Right atrium auricular region (tissue), 2 donors: ENCODE results near the gene HVCN1. TPM values are rescaled to one million over a fixed set of nuclear protein-coding genes. Genes with fewer than 3 reads are reported as not detected.
"Not testable (repeated sequence)": the region's sequence is repeated elsewhere in the genome, so short reads cannot be mapped to it uniquely, and the experiment has no call there.

ENCODE experiments used
- DNase-seq: peaks from one replicate; pipeline ENCODE4 v3.0.0-alpha.2; 2019; ENCODE audit warnings: low spot score
- H3K27ac ChIP-seq, 2 donors: fragments of 200-600 bp; sonication (generic); 1 replicate in 1 of 2; 2 replicates in 1 of 2; pipeline ENCODE4 v1.5.1; 2016 to 2019
- H3K27me3 ChIP-seq, 2 donors: fragments of 200-600 bp; sonication (generic); one replicate each; pipeline versions ENCODE4 v1.5.1 to v1.6.0; 2017 to 2019
- H3K36me3 ChIP-seq: fragments of 200-600 bp; sonication (generic); one replicate; pipeline ENCODE4 v1.5.1; 2016
- H3K4me1 ChIP-seq, 2 donors: fragments of 200-600 bp; sonication (generic); one replicate each; pipeline versions ENCODE4 v1.5.1 to v1.6.0; 2017 to 2019
- H3K4me3 ChIP-seq, 2 donors: fragments of 200-600 bp; sonication (generic); 1 replicate in 1 of 2; 2 replicates in 1 of 2; pipeline ENCODE4 v1.5.1; 2017 to 2019; ENCODE audit warnings: mild to moderate bottlenecking in 1 of 2, moderate library complexity in 1 of 2
- H3K9me3 ChIP-seq, 2 donors: fragments of 200-600 bp; sonication (generic); one replicate each; pipeline ENCODE4 v1.5.1; 2019
- total RNA-seq, 2 donors: library from RNA; depleted of rRNA; stranded (reverse); fragments of >200 nt; gene quantifications; one replicate each; pipeline ENCODE4 v1.1.0, GENCODE V29; 2016
- TF ChIP-seq, protein P1 (sequence below), 2 donors: fragments of 200-600 bp; sonication (generic); IDR thresholded peaks; one replicate each; pipeline ENCODE4 v1.5.1; 2019; ENCODE audit warnings: antibody characterized with exemption in 2 of 2

HVCN1 gene
- total RNA-seq, 2 donors from 2014 or later, result 21.7 to 24.1 TPM

DNA sequence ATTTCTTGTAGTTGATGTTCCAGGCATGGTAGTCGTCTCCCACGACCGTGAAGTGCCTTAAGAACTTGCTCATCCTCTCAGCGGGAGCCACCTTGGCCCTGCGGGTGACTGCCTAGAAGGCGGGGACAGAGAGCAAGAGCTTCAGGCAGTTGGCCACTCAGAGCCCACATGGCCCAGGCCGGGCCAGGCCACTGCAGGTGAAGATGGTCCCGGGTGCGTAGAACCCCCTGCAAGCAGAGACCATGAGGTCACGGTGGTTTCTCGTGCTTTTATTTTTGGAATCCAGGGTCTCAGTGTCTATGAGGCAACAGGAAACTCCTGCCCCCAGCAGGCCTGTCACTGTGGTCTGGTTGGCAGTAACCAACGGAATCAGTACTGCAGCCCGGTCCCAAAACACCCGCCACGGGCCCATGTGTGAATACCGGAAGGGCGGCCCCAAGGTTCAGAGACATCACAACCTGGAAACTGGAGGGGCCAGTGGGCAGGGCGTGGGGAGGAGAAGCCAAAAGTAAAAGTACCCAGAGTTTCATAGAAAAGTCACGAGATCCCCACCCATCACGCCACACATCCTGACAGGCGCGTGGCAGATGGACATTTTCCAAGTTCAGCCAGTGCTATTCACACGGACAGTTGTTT, 27.5 kb downstream of the HVCN1 start:
- Histone ChIP-seq H3K9me3 (peaks cover 0 to 21% of the 10 kb centered on the region in 2 donors), H3K4me1 (peaks cover 0 to 5% of the 10 kb centered on the region in 2 donors), H3K27ac (no peak overlapping the region), H3K36me3 (no peaks in the 10 kb centered on the region), H3K27me3 (no peaks in the 10 kb centered on the region), H3K4me3 (no peak overlapping the region)
- TF ChIP-seq, protein P1, sequence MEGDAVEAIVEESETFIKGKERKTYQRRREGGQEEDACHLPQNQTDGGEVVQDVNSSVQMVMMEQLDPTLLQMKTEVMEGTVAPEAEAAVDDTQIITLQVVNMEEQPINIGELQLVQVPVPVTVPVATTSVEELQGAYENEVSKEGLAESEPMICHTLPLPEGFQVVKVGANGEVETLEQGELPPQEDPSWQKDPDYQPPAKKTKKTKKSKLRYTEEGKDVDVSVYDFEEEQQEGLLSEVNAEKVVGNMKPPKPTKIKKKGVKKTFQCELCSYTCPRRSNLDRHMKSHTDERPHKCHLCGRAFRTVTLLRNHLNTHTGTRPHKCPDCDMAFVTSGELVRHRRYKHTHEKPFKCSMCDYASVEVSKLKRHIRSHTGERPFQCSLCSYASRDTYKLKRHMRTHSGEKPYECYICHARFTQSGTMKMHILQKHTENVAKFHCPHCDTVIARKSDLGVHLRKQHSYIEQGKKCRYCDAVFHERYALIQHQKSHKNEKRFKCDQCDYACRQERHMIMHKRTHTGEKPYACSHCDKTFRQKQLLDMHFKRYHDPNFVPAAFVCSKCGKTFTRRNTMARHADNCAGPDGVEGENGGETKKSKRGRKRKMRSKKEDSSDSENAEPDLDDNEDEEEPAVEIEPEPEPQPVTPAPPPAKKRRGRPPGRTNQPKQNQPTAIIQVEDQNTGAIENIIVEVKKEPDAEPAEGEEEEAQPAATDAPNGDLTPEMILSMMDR (IDR thresholded peaks at IDR 0.05), result no peak
- no peak for DNase-seq

DNA sequence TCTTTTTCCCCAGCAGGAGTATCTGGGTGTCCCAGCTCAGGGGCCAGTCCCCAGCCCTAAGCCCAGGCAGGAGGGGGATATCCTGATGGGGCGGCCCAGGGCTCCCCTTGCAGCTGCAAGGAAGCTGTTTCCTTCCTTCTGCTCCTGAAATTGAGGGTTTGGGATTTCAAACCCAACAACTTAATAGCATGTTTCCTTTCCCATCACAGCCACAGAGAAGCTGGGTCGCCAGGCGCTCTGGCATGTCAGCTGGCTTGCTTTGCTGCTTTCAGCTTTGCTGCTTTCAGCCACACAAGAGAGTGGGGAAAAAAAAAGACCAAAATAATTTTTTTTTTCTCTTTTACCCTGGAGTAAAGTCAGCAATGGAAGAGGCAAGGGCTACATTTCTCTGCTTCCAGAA, 30.0 kb downstream of the HVCN1 start:
- Histone ChIP-seq H3K27ac (no peak overlapping the region), H3K4me3 (no peak overlapping the region), H3K9me3 (no peaks in the 10 kb centered on the region), H3K4me1 (peaks cover 0 to 5% of the 10 kb centered on the region in 2 donors), H3K36me3 (no peaks in the 10 kb centered on the region), H3K27me3 (no peaks in the 10 kb centered on the region)
- TF ChIP-seq, protein P1 (IDR thresholded peaks at IDR 0.05), result no peak
- DNase-seq, result no peak

DNA sequence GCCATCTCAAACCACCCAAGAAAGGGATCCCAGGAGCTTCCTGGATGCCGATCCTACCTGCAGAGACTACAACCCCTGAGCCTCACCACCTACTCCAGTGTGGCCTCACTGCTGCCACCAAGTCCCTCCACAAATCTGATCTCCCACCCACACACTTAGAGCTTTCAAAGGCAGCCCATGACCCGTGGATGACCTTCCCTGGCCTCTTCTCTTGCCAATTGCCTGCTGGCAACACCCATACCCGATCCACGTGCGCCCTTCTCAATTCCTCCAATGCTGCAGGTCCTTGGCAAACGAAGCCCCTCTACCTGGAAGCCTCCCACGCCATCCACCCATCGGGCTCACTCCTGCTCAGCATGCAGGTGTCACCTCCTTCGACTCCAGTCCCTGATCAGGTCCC, 30.7 kb downstream of the HVCN1 start:
- Histone ChIP-seq H3K4me3 (no peak overlapping the region), H3K4me1 (peaks cover 0 to 5% of the 10 kb centered on the region in 2 donors), H3K27ac (no peak overlapping the region), H3K27me3 (no peaks in the 10 kb centered on the region), H3K9me3 (no peaks in the 10 kb centered on the region), H3K36me3 (no peaks in the 10 kb centered on the region)
- TF ChIP-seq, protein P1 (IDR thresholded peaks at IDR 0.05), result no peak
- DNase-seq, result no peak

DNA sequence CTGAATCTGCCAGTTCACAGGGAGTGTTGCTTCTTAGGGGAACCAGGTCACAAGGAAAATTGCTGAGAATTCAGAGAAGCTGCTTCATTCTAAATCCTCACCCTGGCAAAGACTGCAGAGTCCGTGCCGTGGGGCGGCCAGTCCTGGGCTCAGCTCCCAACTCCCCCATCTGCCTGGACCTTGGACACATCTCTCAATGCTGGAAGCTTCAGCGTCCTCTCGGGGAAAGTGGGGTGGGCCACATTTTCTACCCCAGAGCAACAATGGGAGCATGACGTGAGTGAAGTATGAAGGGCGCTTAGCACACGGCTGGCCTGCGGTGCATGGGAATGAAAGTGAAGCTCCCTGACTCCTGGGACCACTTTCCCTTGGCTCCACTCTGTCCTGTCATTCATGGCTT, 31.2 kb downstream of the HVCN1 start:
- Histone ChIP-seq H3K36me3 (no peaks in the 10 kb centered on the region), H3K27me3 (no peaks in the 10 kb centered on the region), H3K4me1 (peaks cover 0 to 5% of the 10 kb centered on the region in 2 donors), H3K4me3 (no peak overlapping the region), H3K9me3 (no peaks in the 10 kb centered on the region), H3K27ac (no peak overlapping the region)
- TF ChIP-seq, protein P1 (IDR thresholded peaks at IDR 0.05), result no peak
- DNase-seq, result no peak

DNA sequence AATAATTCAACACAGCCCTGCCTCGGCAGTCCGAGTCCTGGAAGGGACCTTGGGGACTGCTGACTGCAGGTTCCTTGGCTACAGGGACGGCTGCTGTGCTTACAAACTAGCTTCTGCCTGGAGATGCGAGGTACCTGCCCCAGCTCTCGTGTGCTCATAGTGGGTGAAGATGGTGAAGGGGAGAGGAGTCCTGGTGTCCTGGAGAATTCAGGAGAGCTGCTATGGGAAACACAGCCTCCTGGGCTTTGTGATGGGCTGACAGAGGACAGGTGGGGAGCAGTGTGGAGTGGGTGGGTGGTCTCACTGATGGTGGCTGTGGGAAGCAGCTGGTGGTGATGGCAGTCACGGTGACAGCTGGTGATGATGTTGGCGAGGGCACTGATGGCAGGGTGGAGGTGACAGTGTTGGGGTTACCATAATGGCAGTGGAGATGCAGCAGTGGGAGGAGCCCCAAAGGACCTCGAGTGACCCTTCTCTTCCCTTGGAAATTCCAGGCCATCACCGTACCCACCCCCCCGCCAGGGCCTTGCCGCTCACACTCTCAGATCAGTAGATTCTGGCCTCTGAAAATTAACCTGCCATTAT, 32.8 kb downstream of the HVCN1 start:
- Histone ChIP-seq H3K9me3 (no peaks in the 10 kb centered on the region), H3K27ac (no peak overlapping the region), H3K4me1 (no peaks in the 10 kb centered on the region), H3K36me3 (peaks cover 7% of the 10 kb centered on the region), H3K4me3 (no peak overlapping the region), H3K27me3 (no peaks in the 10 kb centered on the region)
- DNase-seq, result no peak
- TF ChIP-seq, protein P1 (IDR thresholded peaks at IDR 0.05), result no peak

DNA sequence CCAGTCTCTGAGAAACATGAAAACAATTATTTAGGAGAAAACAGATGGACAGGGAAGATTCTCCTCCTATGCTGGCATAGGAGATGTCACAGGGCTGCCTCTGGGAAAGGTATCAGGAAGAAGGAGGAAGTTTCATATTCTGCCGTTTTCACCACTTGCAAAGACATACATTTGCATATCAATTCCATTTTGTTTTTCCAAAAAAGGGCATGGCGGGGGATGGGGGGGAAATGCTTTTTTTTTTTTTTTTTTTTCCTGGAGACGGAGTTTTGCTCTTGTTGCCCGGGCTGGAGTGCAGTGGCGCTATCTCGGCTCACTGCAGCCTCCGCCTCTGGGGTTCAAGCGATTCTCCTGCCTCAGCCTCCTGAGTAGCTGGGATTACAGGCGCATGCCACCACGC, 34.7 kb downstream of the HVCN1 start:
- not testable (repeated sequence) for DNase-seq, H3K27me3 ChIP-seq, H3K27ac ChIP-seq, H3K4me1 ChIP-seq, H3K9me3 ChIP-seq, H3K4me3 ChIP-seq
- peaks cover 25% of the 10 kb centered on the region for H3K36me3 ChIP-seq
